Ovary (tissue), 9 donors: ENCODE results near the gene DDX20. TPM values are rescaled to one million over a fixed set of nuclear protein-coding genes. Genes with fewer than 3 reads are reported as not detected.

Experiments used
- DNase-seq, 5 donors: peaks; one replicate each; pipeline ENCODE4 v3.0.0-alpha.2; 2019 to 2020
- H3K27ac ChIP-seq, 2 donors: fragments of 200-600 bp; one replicate each; pipeline versions ENCODE4 v1.5.1 to v1.8.0; 2019 to 2022
- H3K27me3 ChIP-seq: fragments of 200-600 bp; one replicate; pipeline ENCODE4 v1.8.0; 2022
- H3K36me3 ChIP-seq: fragments of 200-600 bp; sonication (generic); one replicate; pipeline ENCODE4 v1.5.1; 2019
- H3K4me1 ChIP-seq: one replicate; pipeline ENCODE4 v1.8.1; 2013; ENCODE audit warnings: mild to moderate bottlenecking, moderate library complexity; ENCODE audit not compliant: insufficient read depth
- H3K4me3 ChIP-seq: fragments of 200-600 bp; sonication (generic); one replicate; pipeline ENCODE4 v1.5.1; 2017
- H3K9me3 ChIP-seq, 2 donors: fragments of 200-600 bp in 1 of 2; sonication (generic) in 1 of 2; one replicate each; pipeline versions ENCODE4 v1.5.1 to v1.8.1; 2013 to 2019; ENCODE audit warnings: mild to moderate bottlenecking in 1 of 2, moderate library complexity in 1 of 2
- EP300 ChIP-seq: sonication (generic); formaldehyde crosslinking; IDR thresholded peaks from one replicate; pipeline ENCODE4 v1.6.1; 2017; ENCODE audit warnings: antibody characterized with exemption
- POLR2A ChIP-seq: fragments of 450-650 bp; IDR thresholded peaks from one replicate; pipeline ENCODE4 v1.6.1; 2017; ENCODE audit warnings: antibody characterized with exemption, mild to moderate bottlenecking, moderate library complexity
- WGBS, 3 donors: extraction: QIAGEN DNeasy Blood & Tissue Kit in 1 of 3; methylation state at CpG; one replicate each; pipeline versions ENCODE4 v1.1.5 to v1.1.7; 2013 to 2017; 5-methylcytosine and 5-hydroxymethylcytosine counted together
- intact Hi-C, 4 donors: fragments of 100-400 bp; cut with DNase I; formaldehyde crosslinking; loops; one replicate each; pipeline versions ENCODE4 v1.11.0 to v1.15.1; 2022 to 2023
- polyA plus RNA-seq, 2 donors: library from polyadenylated mRNA; stranded (reverse); fragments of 200-250 nt in 1 of 2; fragments of 350-450 nt in 1 of 2; fragmentation: Illumina TruSeq in 1 of 2; extraction: RNeasy Lipid Tissue Mini Kit (QIAGEN cat#74804) in 1 of 2; gene quantifications; one replicate each; pipeline ENCODE4 v1.2.3, GENCODE V29; 2013 to 2014
- total RNA-seq, 7 donors: library from RNA; depleted of rRNA in 2 of 7; stranded (reverse); fragments of >200 nt in 2 of 7; fragmentation: NEBNext Ultra II Directional in 3 of 7; extraction: Animal tissue kit (Norgen Biotek cat#: 25700) in 3 of 7; gene quantifications; one replicate each; pipeline versions ENCODE4 v1.1.0 to v1.2.4, GENCODE V29; 2016 to 2023
- TF ChIP-seq, protein P1 (sequence below), 3 donors: fragments of 450-650 bp in 2 of 3; fragments of 200-600 bp in 1 of 3; IDR thresholded peaks; one replicate each; pipeline versions ENCODE4 v1.5.1 to v1.8.0; 2016 to 2022; ENCODE audit warnings: antibody characterized with exemption in 3 of 3, mild to moderate bottlenecking in 1 of 3
- donor health status: DM: no; HTN: no; CAD: no; lungs with moderate emphysema.
- donor health status: DM: no; HTN: no; CAD: no.
- donor health status: Bipolar disorder and iron deficiency.
- donor health status: DM: yes; HTN: yes; CAD: no.
- donor health status: DM: no; HTN: no; CAD: no.
- donor health status: DM: yes; HTN: yes; CAD: no.

DDX20 gene
- total and polyA plus RNA-seq, 9 donors, result 7.3 to 26.9 (median 11.8) TPM

DNA sequence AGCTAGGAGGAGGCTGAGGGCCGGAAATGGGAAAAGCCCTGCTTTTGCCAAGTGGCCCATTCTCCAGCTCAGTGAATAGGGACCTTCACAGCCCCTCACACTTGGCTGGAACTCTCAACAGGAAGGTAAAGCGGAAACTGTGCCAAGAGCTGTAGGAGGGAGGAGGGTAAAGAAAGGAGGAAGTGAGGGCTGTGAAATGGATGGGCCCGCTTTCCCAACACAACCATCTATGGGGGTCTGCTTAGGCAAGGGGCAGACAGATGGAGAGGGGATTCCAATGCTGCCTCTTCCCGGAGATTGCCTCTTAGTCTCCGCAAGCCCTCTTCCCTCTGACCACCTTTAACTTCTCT is 21.7 kb upstream of the DDX20 start:
- Histone ChIP-seq H3K36me3 (no peaks in the 10 kb centered on the region), H3K27ac (no peak overlapping the region), H3K9me3 (no peaks in the 10 kb centered on the region), H3K4me1 (peaks cover 18% of the 10 kb centered on the region), H3K4me3 (no peak overlapping the region), H3K27me3 (no peaks in the 10 kb centered on the region)
- intact Hi-C loops, result loop anchor here in 1 of 4 donors (10.0 kb wide), 1 partner anchor 109 kb away; no protein-coding TSS in a partner anchor
- DNase-seq, result no peak
- no peak for TF ChIP-seq EP300
- no peak for TF ChIP-seq POLR2A
- TF ChIP-seq, protein P1, sequence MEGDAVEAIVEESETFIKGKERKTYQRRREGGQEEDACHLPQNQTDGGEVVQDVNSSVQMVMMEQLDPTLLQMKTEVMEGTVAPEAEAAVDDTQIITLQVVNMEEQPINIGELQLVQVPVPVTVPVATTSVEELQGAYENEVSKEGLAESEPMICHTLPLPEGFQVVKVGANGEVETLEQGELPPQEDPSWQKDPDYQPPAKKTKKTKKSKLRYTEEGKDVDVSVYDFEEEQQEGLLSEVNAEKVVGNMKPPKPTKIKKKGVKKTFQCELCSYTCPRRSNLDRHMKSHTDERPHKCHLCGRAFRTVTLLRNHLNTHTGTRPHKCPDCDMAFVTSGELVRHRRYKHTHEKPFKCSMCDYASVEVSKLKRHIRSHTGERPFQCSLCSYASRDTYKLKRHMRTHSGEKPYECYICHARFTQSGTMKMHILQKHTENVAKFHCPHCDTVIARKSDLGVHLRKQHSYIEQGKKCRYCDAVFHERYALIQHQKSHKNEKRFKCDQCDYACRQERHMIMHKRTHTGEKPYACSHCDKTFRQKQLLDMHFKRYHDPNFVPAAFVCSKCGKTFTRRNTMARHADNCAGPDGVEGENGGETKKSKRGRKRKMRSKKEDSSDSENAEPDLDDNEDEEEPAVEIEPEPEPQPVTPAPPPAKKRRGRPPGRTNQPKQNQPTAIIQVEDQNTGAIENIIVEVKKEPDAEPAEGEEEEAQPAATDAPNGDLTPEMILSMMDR (IDR thresholded peaks at IDR 0.05), result no peak
- WGBS, 3 donors, result 72 to 86% (median 85%) methylated on average over 5 of the region's 5 CpGs

DNA sequence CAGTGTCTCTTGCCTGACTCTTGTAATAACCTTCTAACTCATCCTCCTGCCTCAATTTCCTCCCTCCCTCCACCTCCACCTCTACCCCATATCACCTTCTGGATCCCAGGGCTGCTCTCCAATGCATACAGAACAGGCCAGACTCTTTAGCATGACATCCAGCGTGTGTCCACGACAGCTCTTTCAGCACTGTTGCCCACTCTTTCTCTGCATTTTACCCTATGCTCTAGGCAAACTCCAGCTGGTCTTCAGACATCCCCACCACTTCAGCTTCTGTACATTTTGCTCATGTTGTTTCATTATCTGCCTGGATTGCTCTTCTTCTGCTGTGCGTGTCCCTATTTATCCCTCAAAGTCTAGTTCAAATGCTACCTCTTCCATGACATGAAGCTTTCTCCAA is 21.3 kb upstream of the DDX20 start:
- H3K27me3 ChIP-seq, result no peaks in the 10 kb centered on the region
- H3K4me1 ChIP-seq, result peaks cover 18% of the 10 kb centered on the region
- DNase-seq, result no peak
- no peak overlapping the region for H3K27ac ChIP-seq
- WGBS, 3 donors, result 92 to 94% (median 94%) methylated on average over 3 of the region's 3 CpGs
- H3K9me3 ChIP-seq, result no peaks in the 10 kb centered on the region
- no peak overlapping the region for H3K4me3 ChIP-seq
- intact Hi-C loops, result loop anchor here in 1 of 4 donors (10.0 kb wide), 1 partner anchor 110 kb away; no protein-coding TSS in a partner anchor
- TF ChIP-seq, protein P1 (IDR thresholded peaks at IDR 0.05), result no peak
- no peaks in the 10 kb centered on the region for H3K36me3 ChIP-seq

DNA sequence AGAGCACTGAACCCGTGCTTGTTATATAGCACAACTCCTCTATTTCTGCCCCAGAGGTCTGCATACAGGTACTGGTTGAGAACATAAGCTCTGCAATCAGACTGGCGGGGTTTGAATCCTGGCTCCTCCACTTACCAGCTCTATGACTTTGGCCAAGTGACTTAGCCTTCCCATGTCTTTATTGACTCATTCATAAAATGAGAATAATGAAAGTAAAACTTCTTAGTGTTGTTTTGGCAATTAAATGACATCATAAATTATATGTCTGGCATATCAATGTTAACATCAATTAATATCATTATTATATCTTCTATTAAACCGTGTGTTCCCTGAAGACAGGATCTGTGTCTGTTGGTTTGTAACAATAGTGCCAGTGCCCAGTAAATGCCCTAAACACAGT is 20.8 kb upstream of the DDX20 start:
- no peaks in the 10 kb centered on the region for H3K27me3 ChIP-seq
- H3K36me3 ChIP-seq, result no peaks in the 10 kb centered on the region
- H3K9me3 ChIP-seq, result no peaks in the 10 kb centered on the region
- no peak overlapping the region for H3K27ac ChIP-seq
- no peak overlapping the region for H3K4me3 ChIP-seq
- no peak for DNase-seq
- intact Hi-C loops, result loop anchor here in 1 of 4 donors (10.0 kb wide), 1 partner anchor 110 kb away; no protein-coding TSS in a partner anchor
- peaks cover 18% of the 10 kb centered on the region for H3K4me1 ChIP-seq
- WGBS, 3 donors, result 88 to 90% (median 89%) methylated on average over 3 of the region's 3 CpGs
- TF ChIP-seq POLR2A, result no peak
- no peak for TF ChIP-seq EP300
- TF ChIP-seq, protein P1 (IDR thresholded peaks at IDR 0.05), result no peak

DNA sequence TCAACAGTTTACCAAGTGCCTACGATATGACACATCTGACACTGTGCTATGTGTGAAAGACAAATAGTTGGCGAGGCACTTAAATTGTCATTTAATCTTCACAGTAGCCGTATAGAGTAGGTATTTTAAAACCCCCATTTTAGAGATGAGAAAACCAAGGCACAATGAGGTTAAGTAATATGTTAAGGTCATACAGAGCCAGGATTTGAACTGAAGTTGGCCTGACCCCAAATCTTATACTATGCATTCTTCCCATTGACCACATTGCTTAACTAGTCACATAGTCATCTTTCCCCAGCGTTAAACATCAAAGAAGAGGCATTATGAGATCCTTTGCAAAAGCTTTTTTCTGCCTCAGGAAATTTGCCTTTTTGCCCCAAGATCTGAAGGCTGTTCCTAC is 20.4 kb upstream of the DDX20 start:
- 89 to 92% (median 90%) methylated on average over 4 of the region's 4 CpGs for WGBS, 3 donors
- Histone ChIP-seq H3K27me3 (no peaks in the 10 kb centered on the region), H3K4me3 (no peak overlapping the region), H3K9me3 (no peaks in the 10 kb centered on the region), H3K4me1 (peaks cover 18% of the 10 kb centered on the region), H3K36me3 (no peaks in the 10 kb centered on the region), H3K27ac (no peak overlapping the region)
- intact Hi-C loops, result loop anchor here in 1 of 4 donors (10.0 kb wide), 1 partner anchor 111 kb away; no protein-coding TSS in a partner anchor
- DNase-seq, result no peak
- TF ChIP-seq EP300 (no peak), POLR2A (no peak)
- TF ChIP-seq, protein P1 (IDR thresholded peaks at IDR 0.05), result no peak
